Loucy (cell line): ENCODE results near the gene PCIF1.

ENCODE experiments used
- H2AFZ ChIP-seq: fragments of 200-600 bp; sonication (generic); 2 replicates; pipeline ENCODE4 v1.6.0; 2016; ENCODE audit warnings: antibody characterized with exemption, mild to moderate bottlenecking, low read length, moderate library complexity
- H3F3A ChIP-seq: fragments of 200-600 bp; 2 replicates; pipeline ENCODE4 v1.6.0; 2016; ENCODE audit warnings: antibody characterized with exemption, low read depth, mild to moderate bottlenecking
- H3K27me3 ChIP-seq: fragments of 200-600 bp; sonication (generic); 2 replicates; pipeline ENCODE4 v1.6.1; 2014; ENCODE audit warnings: low read length, mild to moderate bottlenecking; ENCODE audit not compliant: insufficient read depth, poor library complexity, severe bottlenecking
- H3K36me3 ChIP-seq: fragments of 200-600 bp; sonication (generic); 2 replicates; pipeline ENCODE4 v1.6.1; 2016; ENCODE audit warnings: low read length; ENCODE audit not compliant: insufficient read depth
- H3K4me1 ChIP-seq: fragments of 200-600 bp; sonication (generic); 2 replicates; pipeline ENCODE4 v1.5.1; 2014; ENCODE audit warnings: low read length, mild to moderate bottlenecking; ENCODE audit not compliant: insufficient read depth, poor library complexity, severe bottlenecking
- H3K4me2 ChIP-seq: fragments of 200-600 bp; sonication (generic); 2 replicates; pipeline ENCODE4 v1.6.0; 2014; ENCODE audit warnings: antibody characterized with exemption, low read length, low read depth, mild to moderate bottlenecking; ENCODE audit not compliant: poor library complexity, severe bottlenecking
- H3K4me3 ChIP-seq: fragments of 200-600 bp; sonication (generic); 2 replicates; pipeline ENCODE4 v1.5.1; 2014; ENCODE audit warnings: low read length, mild to moderate bottlenecking, mixed read lengths; ENCODE audit not compliant: poor library complexity, severe bottlenecking
- H3K79me2 ChIP-seq: fragments of 200-600 bp; sonication (generic); 2 replicates; pipeline ENCODE4 v1.6.1; 2014; ENCODE audit warnings: low read length; ENCODE audit not compliant: insufficient read depth
- H3K9ac ChIP-seq: fragments of 200-600 bp; sonication (generic); 2 replicates; pipeline ENCODE4 v1.6.0; 2014; ENCODE audit warnings: mild to moderate bottlenecking, low read depth, low read length, moderate library complexity; ENCODE audit not compliant: poor library complexity, severe bottlenecking
- H3K9me2 ChIP-seq: fragments of 200-600 bp; sonication (generic); replicated peaks from 2 replicates; pipeline ENCODE4 v1.6.1; 2016; ENCODE audit warnings: low read depth, low read length, mixed read lengths
- H3K9me3 ChIP-seq: fragments of 200-600 bp; sonication (generic); 2 replicates; pipeline ENCODE4 v1.6.1; 2014; ENCODE audit warnings: mild to moderate bottlenecking, antibody characterized with exemption, low read length, low read depth; ENCODE audit not compliant: insufficient read depth
- H4K20me1 ChIP-seq: fragments of 200-600 bp; sonication (generic); 2 replicates; pipeline ENCODE4 v1.6.0; 2014; ENCODE audit warnings: antibody characterized with exemption, low read length, mild to moderate bottlenecking; ENCODE audit not compliant: insufficient read depth, poor library complexity, severe bottlenecking
- EZH2phosphoT487 ChIP-seq: fragments of 200-600 bp; IDR thresholded peaks from 2 replicates; pipeline ENCODE4 v1.6.1; 2018; ENCODE audit warnings: antibody characterized with exemption, mild to moderate bottlenecking, moderate library complexity, borderline replicate concordance
- TF ChIP-seq, protein P1 (sequence below): fragments of 200-600 bp; sonication (generic); conservative IDR thresholded peaks from 2 replicates; pipeline ENCODE4 v1.5.1; 2014; ENCODE audit warnings: mild to moderate bottlenecking, antibody characterized with exemption, low read length

PCIF1 gene

DNA sequence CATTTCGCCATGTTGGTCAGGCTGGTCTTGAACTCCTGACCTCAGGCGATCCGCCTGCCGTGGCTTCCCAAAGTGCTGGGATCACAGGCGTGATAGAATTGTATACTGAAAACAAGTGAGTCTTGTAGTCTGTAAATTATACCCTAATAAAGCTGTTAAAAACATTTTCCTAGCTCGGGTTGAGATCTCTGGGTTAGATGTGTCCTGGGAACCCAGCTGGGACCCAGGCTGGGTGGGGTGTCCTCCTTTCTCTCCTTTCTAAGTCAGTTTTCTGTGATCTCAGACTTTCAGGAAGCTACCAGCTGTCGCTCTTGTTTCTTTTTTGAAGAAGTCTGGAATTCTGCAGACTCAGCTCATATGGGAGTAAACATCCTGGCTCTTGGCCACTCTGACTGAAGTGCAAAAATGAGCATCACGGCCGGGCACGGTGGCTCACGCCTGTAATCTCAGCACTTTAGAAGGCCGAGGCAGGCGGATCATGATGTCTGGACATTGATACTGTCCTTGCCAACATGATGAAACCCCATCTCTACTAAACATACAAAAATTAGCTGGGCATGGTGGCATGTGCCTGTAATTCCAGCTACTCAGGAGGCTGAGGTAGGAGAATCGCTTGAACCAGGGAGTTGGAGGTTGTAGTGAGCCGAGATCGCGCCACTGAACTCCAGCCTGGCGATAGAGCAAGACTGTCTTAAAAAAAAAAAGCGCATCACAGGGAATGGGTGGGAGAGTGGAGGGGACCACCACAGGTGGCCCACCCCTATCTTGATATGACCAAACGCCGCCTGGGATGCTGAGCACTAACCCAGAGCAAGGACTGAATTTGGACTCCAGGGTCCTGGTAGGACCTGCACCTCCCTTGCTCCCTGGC is 9.9 kb upstream of the PCIF1 start:
- Histone ChIP-seq H3K4me3 (no peak overlapping the region), H3K9ac (no peak overlapping the region), H3K9me3 (no peaks in the 10 kb centered on the region), H3K27me3 (no peaks in the 10 kb centered on the region), H2AFZ (no peak overlapping the region), H3K36me3 (no peaks in the 10 kb centered on the region), H3K4me2 (no peak overlapping the region), H3K9me2 (no peaks in the 10 kb centered on the region), H3K79me2 (no peaks in the 10 kb centered on the region), H4K20me1 (no peaks in the 10 kb centered on the region), H3K4me1 (no peaks in the 10 kb centered on the region), H3F3A (no peaks in the 10 kb centered on the region)
- TF ChIP-seq, protein P1, sequence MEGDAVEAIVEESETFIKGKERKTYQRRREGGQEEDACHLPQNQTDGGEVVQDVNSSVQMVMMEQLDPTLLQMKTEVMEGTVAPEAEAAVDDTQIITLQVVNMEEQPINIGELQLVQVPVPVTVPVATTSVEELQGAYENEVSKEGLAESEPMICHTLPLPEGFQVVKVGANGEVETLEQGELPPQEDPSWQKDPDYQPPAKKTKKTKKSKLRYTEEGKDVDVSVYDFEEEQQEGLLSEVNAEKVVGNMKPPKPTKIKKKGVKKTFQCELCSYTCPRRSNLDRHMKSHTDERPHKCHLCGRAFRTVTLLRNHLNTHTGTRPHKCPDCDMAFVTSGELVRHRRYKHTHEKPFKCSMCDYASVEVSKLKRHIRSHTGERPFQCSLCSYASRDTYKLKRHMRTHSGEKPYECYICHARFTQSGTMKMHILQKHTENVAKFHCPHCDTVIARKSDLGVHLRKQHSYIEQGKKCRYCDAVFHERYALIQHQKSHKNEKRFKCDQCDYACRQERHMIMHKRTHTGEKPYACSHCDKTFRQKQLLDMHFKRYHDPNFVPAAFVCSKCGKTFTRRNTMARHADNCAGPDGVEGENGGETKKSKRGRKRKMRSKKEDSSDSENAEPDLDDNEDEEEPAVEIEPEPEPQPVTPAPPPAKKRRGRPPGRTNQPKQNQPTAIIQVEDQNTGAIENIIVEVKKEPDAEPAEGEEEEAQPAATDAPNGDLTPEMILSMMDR = no peak
- TF ChIP-seq EZH2phosphoT487 = no peak

DNA sequence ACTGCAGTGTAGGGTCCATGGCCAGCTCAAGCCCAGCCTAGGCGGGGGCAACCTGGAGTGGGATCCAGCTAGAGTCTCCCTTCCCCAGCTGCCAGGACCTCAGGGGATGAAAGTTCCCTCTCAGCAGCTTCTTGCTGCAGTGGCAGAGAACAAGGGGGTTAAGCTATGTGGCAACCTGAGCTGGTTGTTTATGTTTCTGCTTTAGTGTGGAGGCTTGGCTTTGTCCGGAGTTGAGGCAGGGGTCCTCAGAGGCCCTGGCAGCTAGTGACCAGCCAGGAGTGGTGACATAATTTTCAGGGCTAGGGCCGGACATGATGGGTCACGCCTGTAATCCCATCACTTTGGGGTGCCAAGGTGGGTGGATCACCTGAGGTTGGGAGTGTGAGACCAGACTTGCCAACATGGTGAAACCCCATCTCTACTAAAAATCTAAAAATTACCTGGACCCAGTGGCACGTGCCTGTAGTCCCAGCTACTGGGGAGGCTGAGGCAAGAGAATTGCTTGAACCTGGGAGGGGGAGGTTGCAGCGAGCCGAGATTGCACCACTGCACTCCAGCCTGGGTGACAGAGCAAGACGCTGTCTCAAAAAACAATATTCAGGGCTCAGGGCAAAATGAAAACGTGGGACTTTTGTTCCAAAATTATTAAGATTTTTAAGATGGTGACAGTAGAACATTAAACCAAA is 8.5 kb upstream of the PCIF1 start:
- H3K4me2 ChIP-seq = no peak overlapping the region
- no peak overlapping the region for H3K9ac ChIP-seq
- H3F3A ChIP-seq = no peaks in the 10 kb centered on the region
- H3K4me3 ChIP-seq = no peak overlapping the region
- H4K20me1 ChIP-seq = no peaks in the 10 kb centered on the region
- no peaks in the 10 kb centered on the region for H3K4me1 ChIP-seq
- no peaks in the 10 kb centered on the region for H3K9me3 ChIP-seq
- TF ChIP-seq, protein P1 = no peak
- no peak for TF ChIP-seq EZH2phosphoT487
- no peaks in the 10 kb centered on the region for H3K27me3 ChIP-seq
- H3K79me2 ChIP-seq = no peaks in the 10 kb centered on the region
- H3K9me2 ChIP-seq = no peaks in the 10 kb centered on the region
- no peak overlapping the region for H2AFZ ChIP-seq
- H3K36me3 ChIP-seq = no peaks in the 10 kb centered on the region

DNA sequence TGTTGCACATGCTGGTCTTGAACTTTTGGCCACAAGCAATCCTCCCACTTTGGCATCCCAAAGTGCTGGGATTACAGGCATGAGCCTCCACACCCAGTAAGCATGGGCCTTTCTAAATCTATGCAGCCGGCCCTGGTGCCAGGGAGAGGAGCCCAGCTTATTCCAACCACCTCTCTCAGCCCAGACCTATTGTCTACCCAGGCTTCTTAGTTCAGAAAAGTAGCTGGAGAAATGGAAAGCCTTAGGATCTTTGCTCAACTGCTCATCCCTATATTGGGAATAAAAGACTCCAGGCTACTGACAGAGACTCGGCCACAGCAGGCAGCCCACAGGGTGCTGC is 7.8 kb upstream of the PCIF1 start:
- H3K79me2 ChIP-seq = no peaks in the 10 kb centered on the region
- no peaks in the 10 kb centered on the region for H3K9me2 ChIP-seq
- no peak overlapping the region for H3K4me3 ChIP-seq
- H3K4me1 ChIP-seq = no peaks in the 10 kb centered on the region
- H2AFZ ChIP-seq = no peak overlapping the region
- no peak overlapping the region for H3K4me2 ChIP-seq
- H3K9me3 ChIP-seq = no peaks in the 10 kb centered on the region
- H3K27me3 ChIP-seq = no peaks in the 10 kb centered on the region
- H3F3A ChIP-seq = no peaks in the 10 kb centered on the region
- H3K9ac ChIP-seq = no peak overlapping the region
- TF ChIP-seq, protein P1 = no peak
- TF ChIP-seq EZH2phosphoT487 = no peak
- no peaks in the 10 kb centered on the region for H3K36me3 ChIP-seq
- no peaks in the 10 kb centered on the region for H4K20me1 ChIP-seq
